GM18868 (cell line): ENCODE data around the gene ADAMTSL5.
"Not testable (repeated sequence)": the region's sequence is repeated elsewhere in the genome, so short reads cannot be mapped to it uniquely, and the experiment has no call there.

Source experiments
- ATAC-seq: cut with Tn5 transposase; IDR thresholded peaks from one replicate; pipeline ENCODE4 v1.9.1; 2021; ENCODE audit warnings: mild to moderate bottlenecking, moderate library complexity; ENCODE audit not compliant: unreplicated experiment

Gene ADAMTSL5

GRCh38 chr19:1512671-1513498, at the start of gene ADAMTSL5:
Gene ADAMTSL5 (minus strand): TSS chr19:1513019. CDS start chr19:1510943, 2,076 bp downstream.
- ATAC-seq: no peak

GRCh38 chr19:1561236-1561842, 48.5 kb upstream of the ADAMTSL5 start:
- ATAC-seq: no peak

GRCh38 chr19:1560286-1560882, 47.6 kb upstream of the ADAMTSL5 start:
- ATAC-seq: no peak

GRCh38 chr19:1558552-1558951, 45.7 kb upstream of the ADAMTSL5 start:
- ATAC-seq: no peak

- ATAC-seq: no peak
These were observed 43.7 kb upstream of the ADAMTSL5 start for GRCh38 chr19:1556390-1557070.

GRCh38 chr19:1555487-1556389, 42.9 kb upstream of the ADAMTSL5 start:
- no peak for ATAC-seq

GRCh38 chr19:1554968-1555367, 42.1 kb upstream of the ADAMTSL5 start:
- ATAC-seq: no peak

GRCh38 chr19:1553415-1553814, 40.6 kb upstream of the ADAMTSL5 start:
- no peak for ATAC-seq

GRCh38 chr19:1551068-1552040, 38.5 kb upstream of the ADAMTSL5 start:
- ATAC-seq: no peak

GRCh38 chr19:1549332-1549945, 36.6 kb upstream of the ADAMTSL5 start:
- ATAC-seq: no peak

GRCh38 chr19:1540365-1540925, 27.6 kb upstream of the ADAMTSL5 start:
- ATAC-seq: no peak

GRCh38 chr19:1539749-1540148, 26.9 kb upstream of the ADAMTSL5 start:
- not testable (repeated sequence) for ATAC-seq

GRCh38 chr19:1538978-1539377, 26.2 kb upstream of the ADAMTSL5 start:
- no peak for ATAC-seq

GRCh38 chr19:1535699-1536098, 22.9 kb upstream of the ADAMTSL5 start:
- not testable (repeated sequence) for ATAC-seq

GRCh38 chr19:1534972-1535371, 22.2 kb upstream of the ADAMTSL5 start:
- ATAC-seq: no peak

- ATAC-seq: no peak
These were observed 20.8 kb upstream of the ADAMTSL5 start for GRCh38 chr19:1533510-1534150.

GRCh38 chr19:1532003-1532402, 19.2 kb upstream of the ADAMTSL5 start:
- ATAC-seq: no peak

- no peak for ATAC-seq
These were observed 18.8 kb upstream of the ADAMTSL5 start for GRCh38 chr19:1531587-1531986.
